AG10803 (cell line): ENCODE data around the gene ABHD17A.

Experiments
- DNase-seq: peaks from one replicate; pipeline ENCODE4 v3.0.0; 2010; ENCODE audit warnings: low read depth
- H3K4me3 ChIP-seq: 2 replicates; pipeline ENCODE4 v1.5.1; 2011; ENCODE audit warnings: mild to moderate bottlenecking, low read length, control low read depth
- CTCF ChIP-seq: conservative IDR thresholded peaks from 2 replicates; pipeline ENCODE4 v1.5.1; 2011; ENCODE audit warnings: mild to moderate bottlenecking, low read length, control low read depth, inconsistent platforms

Gene ABHD17A

DNA sequence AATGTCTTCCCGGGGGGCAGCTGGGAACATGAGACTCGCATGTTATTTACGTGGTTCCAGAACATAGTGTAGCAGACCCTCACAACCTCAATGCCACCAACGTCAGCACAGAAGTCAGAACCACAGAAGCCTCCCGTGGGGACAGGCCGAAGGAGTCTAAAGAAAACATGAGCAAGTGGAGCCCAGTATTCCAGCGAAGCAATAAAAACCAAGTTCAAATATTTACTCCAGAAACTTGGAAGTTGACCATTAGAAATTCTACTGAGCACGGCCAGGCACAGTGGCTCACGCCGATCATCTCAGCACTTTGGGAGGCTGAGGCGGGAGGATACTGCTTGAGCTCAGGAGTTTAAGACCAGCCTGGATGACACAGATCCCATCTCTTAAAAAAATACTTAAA, 55.3 kb downstream of the ABHD17A start:
- H3K4me3 ChIP-seq: no peak overlapping the region
- TF ChIP-seq CTCF: no peak
- DNase-seq: no peak

DNA sequence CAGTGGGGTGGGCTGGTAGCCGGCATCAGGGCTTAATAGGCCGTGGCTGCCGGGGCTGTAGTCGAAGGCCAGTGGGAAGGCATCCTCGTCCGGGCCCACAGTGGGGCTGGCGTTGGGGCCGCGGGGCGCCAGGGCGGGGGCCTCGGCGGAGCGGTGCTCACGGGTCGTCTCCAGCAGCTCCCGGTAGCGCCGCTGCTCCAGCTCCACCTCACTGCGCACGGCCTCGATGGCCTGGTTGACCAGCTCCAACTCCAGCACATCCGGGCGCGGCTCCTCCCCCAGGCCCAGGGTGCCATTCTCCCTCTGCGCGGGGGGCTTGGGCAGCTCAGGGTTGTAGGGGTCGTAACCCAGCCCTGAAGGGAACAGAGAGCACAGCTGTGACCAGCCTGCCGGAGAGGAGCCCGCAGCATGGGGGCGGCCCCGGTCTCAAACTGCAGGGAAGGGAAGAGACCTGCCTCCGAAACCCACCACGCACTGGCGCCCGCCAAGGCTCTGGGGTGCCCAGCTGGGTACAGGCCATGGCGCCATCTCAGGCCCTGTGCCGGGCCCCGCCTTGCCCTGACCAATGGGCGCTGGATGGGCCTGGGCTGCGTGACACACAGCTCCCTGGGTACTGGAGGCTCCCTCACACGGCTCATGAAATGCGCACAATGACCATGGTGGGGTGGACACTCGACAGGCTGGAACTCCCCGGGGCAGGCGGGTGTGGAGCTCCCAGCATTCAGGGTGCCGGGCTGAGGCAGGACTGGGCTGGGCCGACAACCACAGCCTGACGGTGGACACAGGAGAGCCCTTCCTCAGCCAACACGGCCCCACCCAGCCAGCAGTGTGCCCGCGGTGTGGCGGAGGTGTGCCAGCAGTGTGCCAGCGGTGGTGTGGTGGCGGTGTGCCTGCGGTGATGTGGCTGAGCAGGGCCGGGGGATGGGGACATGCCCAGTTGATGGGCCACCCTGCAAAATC, 56.7 kb downstream of the ABHD17A start:
- no peak for DNase-seq
- TF ChIP-seq CTCF: no peak
- no peak overlapping the region for H3K4me3 ChIP-seq

DNA sequence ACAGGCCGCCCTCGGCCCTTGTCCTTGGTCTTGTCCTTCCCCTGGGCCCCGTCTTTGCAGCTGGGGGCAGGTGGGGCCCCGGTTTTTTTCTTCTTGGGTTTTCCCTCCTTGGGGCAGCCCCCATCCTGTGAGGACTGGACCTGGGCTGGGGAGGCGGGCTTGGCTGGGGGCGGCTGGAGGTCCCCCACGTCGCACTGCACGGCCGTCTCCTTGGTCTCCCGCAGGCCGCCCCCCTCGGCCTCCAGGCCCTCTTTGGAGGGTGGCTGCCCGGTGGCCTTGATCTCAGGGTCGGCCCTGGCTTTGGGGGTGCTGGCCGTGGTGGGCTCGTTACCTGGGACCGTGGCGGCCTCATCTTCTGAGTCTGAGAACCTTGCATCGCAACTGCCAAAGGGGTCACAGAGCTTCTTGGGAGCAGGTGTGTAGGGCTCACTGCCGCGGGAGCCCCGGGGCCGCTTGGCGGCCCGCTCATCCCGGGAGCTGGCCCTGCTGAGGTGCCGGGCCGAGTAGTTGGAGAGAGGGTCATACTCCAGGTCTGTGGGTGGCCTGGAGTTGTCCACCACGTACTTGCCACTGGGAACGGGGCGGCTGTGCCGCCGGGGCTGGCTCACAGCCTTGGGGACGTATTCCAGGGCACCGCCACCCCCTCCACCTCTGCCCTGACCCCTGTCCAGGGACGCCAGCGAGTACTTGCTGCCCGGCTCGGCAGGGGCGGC, 57.6 kb downstream of the ABHD17A start:
- no peak for TF ChIP-seq CTCF
- no peak for DNase-seq
- H3K4me3 ChIP-seq: no peak overlapping the region
